ENCODE data around the gene ARHGAP24. TPM values are rescaled to one million over a fixed set of nuclear protein-coding genes. Genes with fewer than 3 reads are reported as not detected.

ARHGAP24 gene
- total and polyA plus RNA-seq, 2 experiments from 2014 or later = 5.1 to 8.6 TPM

- no peak overlapping the region for H3K27ac ChIP-seq
- no peaks in the 10 kb centered on the region for H3K4me1 ChIP-seq (ENCODE audit: low read depth)
- no peaks in the 10 kb centered on the region for H3K9me3 ChIP-seq (ENCODE audit: low read depth)
- no peaks in the 10 kb centered on the region for H3K27me3 ChIP-seq
- no peak for DNase-seq (ENCODE audit: low read depth in 1 of 2, low spot score in 1 of 2)
- no peak overlapping the region for H3K4me3 ChIP-seq
- no peak for TF ChIP-seq CTCF (IDR thresholded peaks at IDR 0.05; ENCODE audit: low read depth, low read length)
- no peaks in the 10 kb centered on the region for H3K36me3 ChIP-seq
These were observed 258.8 kb downstream of the ARHGAP24 start for GRCh38 chr4:85733798-85734197.

- H3K4me1 ChIP-seq (ENCODE audit: low read depth) = no peaks in the 10 kb centered on the region
- TF ChIP-seq CTCF (IDR thresholded peaks at IDR 0.05; ENCODE audit: low read depth, low read length) = no peak
- H3K27me3 ChIP-seq = no peaks in the 10 kb centered on the region
- no peak overlapping the region for H3K27ac ChIP-seq
- H3K36me3 ChIP-seq = no peaks in the 10 kb centered on the region
- peak in 1 of 2 donors; percentile 29 for DNase-seq (ENCODE audit: low read depth in 1 of 2, low spot score in 1 of 2)
- H3K9me3 ChIP-seq (ENCODE audit: low read depth) = no peaks in the 10 kb centered on the region
- no peak overlapping the region for H3K4me3 ChIP-seq
These were observed 259.5 kb downstream of the ARHGAP24 start for GRCh38 chr4:85734424-85734831.

- H3K36me3 ChIP-seq = no peaks in the 10 kb centered on the region
- no peaks in the 10 kb centered on the region for H3K9me3 ChIP-seq (ENCODE audit: low read depth)
- H3K4me3 ChIP-seq = no peak overlapping the region
- no peak overlapping the region for H3K27ac ChIP-seq
- no peak for DNase-seq (ENCODE audit: low read depth in 1 of 2, low spot score in 1 of 2)
- H3K4me1 ChIP-seq (ENCODE audit: low read depth) = no peaks in the 10 kb centered on the region
- TF ChIP-seq CTCF (IDR thresholded peaks at IDR 0.05; ENCODE audit: low read depth, low read length) = no peak
- H3K27me3 ChIP-seq = no peaks in the 10 kb centered on the region
These were observed 261.6 kb downstream of the ARHGAP24 start for GRCh38 chr4:85736571-85736970.

GRCh38 chr4:85737254-85737653, 262.3 kb downstream of the ARHGAP24 start:
- no peak for TF ChIP-seq CTCF (IDR thresholded peaks at IDR 0.05; ENCODE audit: low read depth, low read length)
- no peak overlapping the region for H3K27ac ChIP-seq
- no peak overlapping the region for H3K4me3 ChIP-seq
- H3K4me1 ChIP-seq (ENCODE audit: low read depth) = no peaks in the 10 kb centered on the region
- H3K36me3 ChIP-seq = no peaks in the 10 kb centered on the region
- no peak for DNase-seq (ENCODE audit: low read depth in 1 of 2, low spot score in 1 of 2)
- H3K27me3 ChIP-seq = no peaks in the 10 kb centered on the region
- H3K9me3 ChIP-seq (ENCODE audit: low read depth) = no peaks in the 10 kb centered on the region

GRCh38 chr4:85738721-85739120, 263.8 kb downstream of the ARHGAP24 start:
- DNase-seq (ENCODE audit: low read depth in 1 of 2, low spot score in 1 of 2) = no peak
- H3K27me3 ChIP-seq = no peaks in the 10 kb centered on the region
- H3K27ac ChIP-seq = no peak overlapping the region
- H3K4me1 ChIP-seq (ENCODE audit: low read depth) = no peaks in the 10 kb centered on the region
- no peaks in the 10 kb centered on the region for H3K9me3 ChIP-seq (ENCODE audit: low read depth)
- no peak for TF ChIP-seq CTCF (IDR thresholded peaks at IDR 0.05; ENCODE audit: low read depth, low read length)
- no peak overlapping the region for H3K4me3 ChIP-seq
- H3K36me3 ChIP-seq = no peaks in the 10 kb centered on the region

- Histone ChIP-seq H3K36me3 (no peaks in the 10 kb centered on the region), H3K27me3 (no peaks in the 10 kb centered on the region), H3K27ac (no peak overlapping the region), H3K9me3 (ENCODE audit: low read depth) (no peaks in the 10 kb centered on the region), H3K4me1 (ENCODE audit: low read depth) (no peaks in the 10 kb centered on the region), H3K4me3 (no peak overlapping the region)
- DNase-seq (ENCODE audit: low read depth in 1 of 2, low spot score in 1 of 2) = no peak
- TF ChIP-seq CTCF (IDR thresholded peaks at IDR 0.05; ENCODE audit: low read depth, low read length) = no peak
These were observed 265.5 kb downstream of the ARHGAP24 start for GRCh38 chr4:85740431-85740861.
